22Rv1 (cell line): Measurements from ENCODE around the gene PPP1R14C.
"Not testable (repeated sequence)": the region's sequence is repeated elsewhere in the genome, so short reads cannot be mapped to it uniquely, and the experiment has no call there.

Experiments
- H3K27ac ChIP-seq: fragments of 450-650 bp; 2 replicates; pipeline ENCODE4 v1.5.1; 2017
- ZFX ChIP-seq: fragments of 450-650 bp; IDR thresholded peaks from 2 replicates; pipeline ENCODE4 v1.6.1; 2017; ENCODE audit warnings: antibody characterized with exemption, borderline replicate concordance
- TF ChIP-seq, protein P1 (sequence below): fragments of 450-650 bp; IDR thresholded peaks from 2 replicates; pipeline ENCODE4 v1.5.1; 2017; ENCODE audit warnings: mild to moderate bottlenecking

Gene PPP1R14C

GRCh38 chr6:150176659-150177058, 33.8 kb downstream of the PPP1R14C start:
- no peak overlapping the region for H3K27ac ChIP-seq
- no peak for TF ChIP-seq ZFX
- TF ChIP-seq, protein P1, sequence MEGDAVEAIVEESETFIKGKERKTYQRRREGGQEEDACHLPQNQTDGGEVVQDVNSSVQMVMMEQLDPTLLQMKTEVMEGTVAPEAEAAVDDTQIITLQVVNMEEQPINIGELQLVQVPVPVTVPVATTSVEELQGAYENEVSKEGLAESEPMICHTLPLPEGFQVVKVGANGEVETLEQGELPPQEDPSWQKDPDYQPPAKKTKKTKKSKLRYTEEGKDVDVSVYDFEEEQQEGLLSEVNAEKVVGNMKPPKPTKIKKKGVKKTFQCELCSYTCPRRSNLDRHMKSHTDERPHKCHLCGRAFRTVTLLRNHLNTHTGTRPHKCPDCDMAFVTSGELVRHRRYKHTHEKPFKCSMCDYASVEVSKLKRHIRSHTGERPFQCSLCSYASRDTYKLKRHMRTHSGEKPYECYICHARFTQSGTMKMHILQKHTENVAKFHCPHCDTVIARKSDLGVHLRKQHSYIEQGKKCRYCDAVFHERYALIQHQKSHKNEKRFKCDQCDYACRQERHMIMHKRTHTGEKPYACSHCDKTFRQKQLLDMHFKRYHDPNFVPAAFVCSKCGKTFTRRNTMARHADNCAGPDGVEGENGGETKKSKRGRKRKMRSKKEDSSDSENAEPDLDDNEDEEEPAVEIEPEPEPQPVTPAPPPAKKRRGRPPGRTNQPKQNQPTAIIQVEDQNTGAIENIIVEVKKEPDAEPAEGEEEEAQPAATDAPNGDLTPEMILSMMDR, result no peak

DNA sequence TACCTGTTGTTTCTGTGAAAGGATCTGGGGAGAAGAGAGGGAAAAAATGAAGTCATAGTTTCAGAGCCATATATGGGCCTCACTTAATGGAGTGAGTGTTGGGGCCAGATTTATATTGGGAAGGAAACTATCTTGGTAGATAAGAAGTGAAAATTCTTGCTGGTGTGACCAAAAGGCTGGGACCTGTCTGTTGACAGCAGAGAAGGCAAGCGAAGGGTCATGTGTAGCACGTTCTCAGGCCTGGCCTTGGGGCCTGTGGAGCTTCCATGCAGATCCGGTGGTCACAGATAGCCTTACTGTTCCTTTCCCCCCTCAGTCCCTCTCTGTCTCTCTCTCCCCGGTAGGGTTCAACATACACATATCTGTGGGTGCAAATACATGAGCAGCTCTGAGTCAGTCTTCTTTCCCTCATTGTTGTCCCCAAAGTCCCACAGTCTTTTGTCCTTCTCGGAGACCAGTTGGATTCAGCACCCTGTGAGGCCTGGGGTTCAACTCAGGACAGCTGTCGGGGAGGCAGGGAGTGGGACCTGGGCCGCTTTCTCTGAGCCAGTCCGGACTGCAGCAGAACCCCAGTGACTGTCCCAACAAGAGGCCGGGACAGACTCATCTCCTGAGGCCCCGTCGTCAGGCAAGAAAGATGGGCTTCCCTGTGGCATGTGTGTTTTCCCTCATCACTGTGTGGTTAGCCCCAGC, 34.6 kb downstream of the PPP1R14C start:
- H3K27ac ChIP-seq, result no peak overlapping the region
- TF ChIP-seq, protein P1, result no peak
- no peak for TF ChIP-seq ZFX

GRCh38 chr6:150177952-150178520, 35.2 kb downstream of the PPP1R14C start:
- TF ChIP-seq, protein P1, result no peak
- no peak for TF ChIP-seq ZFX
- H3K27ac ChIP-seq, result no peak overlapping the region

DNA sequence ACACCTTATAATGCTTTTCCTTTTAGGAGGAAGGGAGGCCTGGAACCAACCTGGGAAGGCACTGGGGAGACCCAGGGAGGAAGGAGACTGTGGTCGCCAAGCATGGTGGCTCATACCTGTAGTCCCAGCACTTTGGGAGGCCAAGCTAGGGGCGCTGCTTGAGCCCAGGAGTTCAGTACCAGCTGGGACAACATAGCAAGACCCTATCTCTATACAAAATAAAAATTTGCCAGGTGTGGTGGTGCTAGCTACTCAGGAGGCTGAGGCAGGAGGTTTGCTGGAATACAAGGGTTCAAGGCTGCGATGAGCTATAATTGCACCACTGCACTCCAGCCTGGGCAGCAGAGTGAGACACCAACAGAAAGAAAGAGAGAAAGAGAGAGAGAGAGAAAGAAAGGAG, 36.2 kb downstream of the PPP1R14C start:
- no peak overlapping the region for H3K27ac ChIP-seq
- TF ChIP-seq ZFX, result no peak
- TF ChIP-seq, protein P1, result no peak

DNA sequence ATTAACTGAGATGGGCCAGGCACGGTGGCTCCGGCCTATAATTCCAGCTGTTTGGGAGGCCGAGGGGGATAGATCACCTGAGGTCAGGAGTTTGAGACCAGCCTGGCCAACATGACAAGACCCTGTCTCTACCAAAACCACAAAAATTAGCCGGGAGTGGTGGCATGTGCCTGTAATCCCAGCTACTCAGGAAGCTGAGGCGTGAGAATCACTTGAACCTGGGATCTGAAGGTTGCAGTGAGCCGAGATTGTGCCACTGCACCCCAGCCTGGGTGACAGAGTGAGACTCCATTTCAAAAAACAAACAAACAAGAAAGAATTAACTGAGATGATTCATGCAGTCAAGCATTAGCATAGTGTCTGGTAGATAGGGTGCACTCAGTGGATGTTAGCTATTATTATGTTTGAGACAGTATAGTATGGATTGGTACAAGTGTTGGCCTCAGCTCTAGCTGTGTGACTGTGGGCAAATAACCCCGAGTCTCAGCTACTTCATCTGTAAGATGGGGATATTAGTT, 37.1 kb downstream of the PPP1R14C start:
- not testable (repeated sequence) for H3K27ac ChIP-seq

GRCh38 chr6:150180517-150180916, 37.7 kb downstream of the PPP1R14C start:
- no peak overlapping the region for H3K27ac ChIP-seq
- TF ChIP-seq, protein P1, result no peak

DNA sequence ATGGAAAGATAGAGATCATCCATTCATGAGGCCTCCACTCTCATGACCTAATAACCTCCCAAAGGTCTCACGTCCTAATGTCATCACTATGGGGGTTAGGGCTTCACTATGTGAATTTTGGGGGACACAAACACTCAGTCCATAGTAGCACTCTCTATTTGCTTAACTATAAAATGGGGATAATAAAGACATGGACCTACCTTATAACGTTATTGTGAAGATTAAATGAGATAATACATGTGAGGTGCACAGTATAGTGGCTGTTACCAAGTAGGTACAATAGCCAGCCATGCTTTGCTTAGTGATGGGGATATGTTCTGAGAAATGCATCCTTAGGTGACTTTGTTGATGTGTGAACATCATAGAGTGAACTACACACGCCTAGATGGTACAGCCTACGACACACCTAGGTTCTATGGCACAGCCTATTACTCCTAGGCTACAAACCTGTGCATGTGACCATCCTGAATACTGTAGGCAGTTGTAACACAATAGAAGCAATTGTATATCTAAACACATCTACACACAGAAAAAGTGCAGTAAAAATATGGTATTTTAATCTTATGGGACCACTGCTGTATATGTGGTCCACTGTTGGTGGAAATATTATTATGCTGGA, 39.7 kb downstream of the PPP1R14C start:
- no peak overlapping the region for H3K27ac ChIP-seq
- TF ChIP-seq ZFX, result no peak
- TF ChIP-seq, protein P1, result no peak
